Right cardiac atrium (tissue), 5 donors: ENCODE results near the gene CD83. TPM values are rescaled to one million over a fixed set of nuclear protein-coding genes. Genes with fewer than 3 reads are reported as not detected.
"Not testable (repeated sequence)": the region's sequence is repeated elsewhere in the genome, so short reads cannot be mapped to it uniquely, and the experiment has no call there.

Experiments
- ATAC-seq, 2 donors: fragments of 200-7000 bp; cut with Tn5 transposase; one replicate each; pipeline versions ENCODE4 v1.8.0 to v1.9.1; 2020; ENCODE audit warnings: moderate library complexity in 2 of 2, mild to moderate bottlenecking in 1 of 2
- DNase-seq, 3 donors: peaks; one replicate each; pipeline ENCODE4 v3.0.0-alpha.2; 2020
- H3K27ac ChIP-seq: one replicate; pipeline ENCODE4 v1.5.1; 2013; ENCODE audit warnings: mild to moderate bottlenecking, low read length, control low read depth, moderate library complexity
- H3K27me3 ChIP-seq: one replicate; pipeline ENCODE4 v1.6.1; 2013; ENCODE audit not compliant: control insufficient read depth, insufficient read depth
- H3K4me1 ChIP-seq: one replicate; pipeline ENCODE4 v1.6.1; 2013; ENCODE audit warnings: low read length; ENCODE audit not compliant: control insufficient read depth, insufficient read depth
- H3K4me3 ChIP-seq: one replicate; pipeline ENCODE4 v1.5.1; 2013; ENCODE audit warnings: low read length, control low read depth
- H3K9me3 ChIP-seq: one replicate; pipeline ENCODE4 v1.6.1; 2013; ENCODE audit warnings: low read length; ENCODE audit not compliant: control insufficient read depth
- WGBS: extraction: QIAGEN DNeasy Blood & Tissue Kit; methylation state at CpG from one replicate; pipeline ENCODE4 v1.1.7; 2013; 5-methylcytosine and 5-hydroxymethylcytosine counted together
- intact Hi-C, 4 donors: fragments of 100-400 bp; cut with DNase I; formaldehyde crosslinking; loops; one replicate each; pipeline versions ENCODE4 v1.11.0 to v1.14.0; 2022 to 2023
- polyA plus RNA-seq: library from polyadenylated mRNA; stranded (reverse); fragments of 200-250 nt; gene quantifications from one replicate; pipeline ENCODE4 v1.2.3, GENCODE V29; 2013
- total RNA-seq, 4 donors: library from RNA; stranded (reverse); fragmentation: NEBNext Ultra II Directional; extraction: Animal tissue kit (Norgen Biotek cat#: 25700); gene quantifications; one replicate each; pipeline ENCODE4 v1.2.1, GENCODE V29; 2021
- donor health status: healthy with polysubstance abuse.
- donor health status: DM: no; HTN: yes; CAD: no.
- donor health status: DM: no; HTN: no; CAD: no.
- donor health status: DM: no; HTN: yes; CAD: no; lungs with severe emphysema.
- donor health status: DM: yes; HTN: yes; CAD: no.

Gene CD83
- total and polyA plus RNA-seq, 5 donors, result 1.7 to 2.6 (median 1.9) TPM

- DNase-seq (no peak), ATAC-seq (no peak)
- Histone ChIP-seq H3K27me3 (no peaks in the 10 kb centered on the region), H3K9me3 (no peaks in the 10 kb centered on the region), H3K27ac (no peak overlapping the region), H3K4me1 (no peaks in the 10 kb centered on the region), H3K4me3 (no peak overlapping the region)
- intact Hi-C loops, result loop anchor here in 2 of 4 donors (5.0 to 10.0 kb wide), 2 partner anchors 234 to 242 kb away; no protein-coding TSS in a partner anchor
- WGBS, result 65% methylated on average over 6 of the region's 6 CpGs
Measured at GRCh38 chr6:14149053-14149738, 31.6 kb downstream of the CD83 start.

DNA sequence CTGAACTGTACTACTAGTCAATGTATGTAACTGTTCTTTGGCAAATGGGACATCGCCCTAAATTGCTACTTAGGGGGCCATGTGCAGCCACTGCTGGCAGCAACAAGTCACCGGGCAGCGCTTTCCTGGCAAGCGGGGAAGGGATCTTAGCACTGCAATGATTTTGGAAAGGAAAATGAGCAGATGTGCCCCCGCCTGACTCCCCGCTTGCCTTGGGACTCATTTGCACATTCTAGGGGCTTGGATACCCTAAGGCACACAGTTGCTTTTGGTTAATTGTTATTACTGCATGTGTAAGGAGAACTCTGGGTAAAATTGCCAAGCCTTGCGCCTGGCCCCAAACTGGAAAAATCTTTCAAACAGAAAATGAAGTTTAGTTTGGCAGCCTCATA lies 32.2 kb downstream of the CD83 start:
- no peak overlapping the region for H3K4me3 ChIP-seq
- no peak for DNase-seq
- no peaks in the 10 kb centered on the region for H3K27me3 ChIP-seq
- H3K9me3 ChIP-seq, result no peaks in the 10 kb centered on the region
- 94% methylated on average over 7 of the region's 7 CpGs for WGBS
- intact Hi-C loops, result loop anchor here in 2 of 4 donors (5.0 to 10.0 kb wide), 2 partner anchors 235 to 242 kb away; no protein-coding TSS in a partner anchor
- no peaks in the 10 kb centered on the region for H3K4me1 ChIP-seq
- no peak overlapping the region for H3K27ac ChIP-seq
- ATAC-seq, result no peak

DNA sequence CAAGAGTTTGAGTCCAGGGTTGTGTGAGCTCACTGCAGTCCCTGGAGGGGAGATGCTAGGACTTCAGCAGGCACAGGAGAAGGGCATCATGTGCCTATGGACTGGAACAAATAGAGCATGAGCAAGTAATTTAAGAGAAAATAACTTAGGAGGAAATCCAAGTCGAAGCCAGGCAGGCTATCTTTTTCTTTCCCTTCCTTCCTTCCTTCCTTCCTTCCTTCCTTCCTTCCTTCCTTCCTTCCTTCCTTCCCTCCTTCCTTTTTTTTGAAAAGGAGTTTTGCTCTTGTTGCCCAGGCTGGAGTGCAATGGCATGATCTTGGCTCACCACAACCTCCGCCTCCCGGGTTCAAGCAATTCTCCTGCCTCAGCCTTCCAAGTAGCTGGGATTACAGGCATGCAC lies 33.7 kb downstream of the CD83 start:
- 87% methylated on average over 3 of the region's 3 CpGs for WGBS
- DNase-seq, H3K27me3 ChIP-seq, intact Hi-C loops, ATAC-seq, H3K27ac ChIP-seq, H3K9me3 ChIP-seq, H3K4me3 ChIP-seq, H3K4me1 ChIP-seq: not testable (repeated sequence)

- DNase-seq (no peak), ATAC-seq (no peak)
- Histone ChIP-seq H3K4me3 (no peak overlapping the region), H3K9me3 (no peaks in the 10 kb centered on the region), H3K27ac (no peak overlapping the region), H3K27me3 (no peaks in the 10 kb centered on the region), H3K4me1 (no peaks in the 10 kb centered on the region)
- intact Hi-C loops, result no loop called here
- WGBS, result 95% methylated on average over 1 of the region's 1 CpG
Measured at GRCh38 chr6:14151773-14152172, 34.2 kb downstream of the CD83 start.

DNA sequence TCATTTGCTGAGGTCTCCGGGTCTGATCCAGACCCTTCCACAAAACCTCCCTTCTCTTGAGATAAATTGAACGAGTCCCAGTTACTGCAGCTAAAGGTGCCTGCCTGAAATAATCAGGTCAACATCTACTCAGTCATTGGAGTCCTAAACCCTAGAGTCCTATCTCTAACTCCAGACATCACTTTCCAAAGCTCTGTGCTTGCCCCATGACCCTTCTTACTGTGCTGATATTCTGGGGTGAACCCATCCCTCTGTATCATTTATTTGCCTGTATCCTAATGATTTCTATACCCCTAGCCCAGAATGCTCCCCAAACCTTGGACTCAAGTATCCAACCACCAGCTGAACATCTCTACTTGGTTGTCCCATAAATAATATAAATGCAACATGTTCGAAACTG lies 35.7 kb downstream of the CD83 start:
- no peak for ATAC-seq
- Histone ChIP-seq H3K27me3 (no peaks in the 10 kb centered on the region), H3K4me3 (no peak overlapping the region), H3K4me1 (no peaks in the 10 kb centered on the region), H3K27ac (no peak overlapping the region), H3K9me3 (no peaks in the 10 kb centered on the region)
- intact Hi-C loops, result no loop called here
- 89% methylated on average over 3 of the region's 3 CpGs for WGBS
- DNase-seq, result no peak

GRCh38 chr6:14159090-14159489 lies 41.5 kb downstream of the CD83 start:
- DNase-seq (no peak), ATAC-seq (no peak)
- no peak overlapping the region for H3K27ac ChIP-seq
- intact Hi-C loops, result no loop called here
- H3K4me1 ChIP-seq, result no peaks in the 10 kb centered on the region
- H3K27me3 ChIP-seq, result no peaks in the 10 kb centered on the region
- H3K9me3 ChIP-seq, result no peaks in the 10 kb centered on the region
- WGBS, result 90% methylated on average over 6 of the region's 6 CpGs
- H3K4me3 ChIP-seq, result no peak overlapping the region

GRCh38 chr6:14162826-14163225 lies 45.3 kb downstream of the CD83 start:
- H3K4me3 ChIP-seq, result no peak overlapping the region
- 96% methylated on average over 2 of the region's 2 CpGs for WGBS
- no peak overlapping the region for H3K27ac ChIP-seq
- ATAC-seq (no peak), DNase-seq (no peak)
- H3K27me3 ChIP-seq, result no peaks in the 10 kb centered on the region
- intact Hi-C loops, result no loop called here
- H3K4me1 ChIP-seq, result no peaks in the 10 kb centered on the region
- H3K9me3 ChIP-seq, result no peaks in the 10 kb centered on the region

GRCh38 chr6:14165091-14165490 lies 47.5 kb downstream of the CD83 start:
- WGBS, result 94% methylated on average over 2 of the region's 2 CpGs
- intact Hi-C loops, result no loop called here
- ATAC-seq (no peak), DNase-seq (no peak)
- H3K4me1 ChIP-seq, result no peaks in the 10 kb centered on the region
- H3K27ac ChIP-seq, result no peak overlapping the region
- no peak overlapping the region for H3K4me3 ChIP-seq
- H3K9me3 ChIP-seq, result peaks cover 2% of the 10 kb centered on the region
- H3K27me3 ChIP-seq, result no peaks in the 10 kb centered on the region

DNA sequence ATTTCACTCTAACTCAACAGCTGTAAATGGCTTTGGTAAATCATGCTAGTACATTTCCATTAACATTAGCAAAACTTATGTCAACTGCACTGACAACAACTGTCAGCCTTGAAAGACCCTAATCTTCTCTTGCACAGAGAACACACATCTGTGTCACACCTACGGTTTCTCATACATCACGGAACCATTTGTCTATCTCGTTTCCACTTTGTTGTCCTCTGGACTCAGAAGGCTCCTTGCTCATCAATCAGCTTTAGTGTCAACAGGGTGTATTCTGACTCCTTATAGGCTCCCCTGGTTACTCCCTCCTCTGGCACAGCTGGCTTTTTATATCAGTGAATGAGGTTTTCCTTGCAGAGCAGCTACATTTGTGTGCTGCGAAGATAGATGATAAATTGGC lies 49.3 kb downstream of the CD83 start:
- WGBS, result 71% methylated on average over 4 of the region's 4 CpGs
- H3K4me3 ChIP-seq, result no peak overlapping the region

GRCh38 chr6:14170128-14170527 lies 52.6 kb downstream of the CD83 start:
- ATAC-seq, result no peak
- WGBS, result 90% methylated on average over 3 of the region's 3 CpGs
- H3K4me1 ChIP-seq, result no peaks in the 10 kb centered on the region
- no peaks in the 10 kb centered on the region for H3K27me3 ChIP-seq
- intact Hi-C loops, result no loop called here
- peaks cover 2% of the 10 kb centered on the region for H3K9me3 ChIP-seq
- no peak for DNase-seq
- no peak overlapping the region for H3K4me3 ChIP-seq
- H3K27ac ChIP-seq, result no peak overlapping the region

More for the DNA sequence above, 49.3 kb downstream of the CD83 start:
- intact Hi-C loops, result no loop called here
- no peak for DNase-seq
- ATAC-seq, result no peak
- H3K9me3 ChIP-seq, result peaks cover 2% of the 10 kb centered on the region
- no peaks in the 10 kb centered on the region for H3K4me1 ChIP-seq
- no peaks in the 10 kb centered on the region for H3K27me3 ChIP-seq
- H3K27ac ChIP-seq, result no peak overlapping the region

DNA sequence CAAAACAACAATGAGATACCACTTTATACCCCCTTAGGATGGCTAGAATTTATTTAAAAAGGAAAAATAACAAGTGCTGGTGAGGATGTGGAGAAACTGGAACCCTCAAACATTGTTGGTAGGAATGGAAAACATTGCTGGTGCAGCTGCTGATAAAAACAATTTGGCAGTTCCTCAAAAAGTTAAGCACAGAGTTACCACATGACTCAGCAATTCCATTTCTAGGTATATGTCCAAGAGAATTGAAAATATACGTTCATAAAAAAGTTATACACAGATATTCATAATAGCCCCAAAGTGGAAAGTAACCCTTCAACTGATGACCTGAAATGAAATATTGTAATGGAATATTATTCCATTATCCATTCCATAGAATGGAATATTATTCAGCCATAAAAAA lies 55.0 kb downstream of the CD83 start:
- ATAC-seq, result no peak
- WGBS, result 89% methylated on average over 1 of the region's 1 CpG
- DNase-seq, result no peak
- Histone ChIP-seq H3K4me3 (no peak overlapping the region), H3K9me3 (peaks cover 2% of the 10 kb centered on the region), H3K4me1 (no peaks in the 10 kb centered on the region), H3K27ac (no peak overlapping the region), H3K27me3 (no peaks in the 10 kb centered on the region)
- intact Hi-C loops, result no loop called here

GRCh38 chr6:14174226-14174625 lies 56.7 kb downstream of the CD83 start:
- WGBS, result 61% methylated on average over 3 of the region's 3 CpGs

More at GRCh38 chr6:14174226-14174625, 56.7 kb downstream of the CD83 start:
- ATAC-seq (no peak), DNase-seq (no peak)
- Histone ChIP-seq H3K27ac (no peak overlapping the region), H3K4me1 (no peaks in the 10 kb centered on the region), H3K9me3 (peaks cover under 1% of the 10 kb centered on the region), H3K4me3 (no peak overlapping the region), H3K27me3 (no peaks in the 10 kb centered on the region)
- intact Hi-C loops, result no loop called here
